SIG-M5 treated with dmso at 0.1 percent for 504 hours (cell line): ENCODE measurements around the gene EPHA1.

Experiments
- DNase-seq: peaks from one replicate; lab custom pipeline; 2025; ENCODE audit not compliant: unreplicated experiment; lab: John Stamatoyannopoulos, UW

EPHA1 gene

GRCh38 chr7:143354376-143354775, 54.3 kb downstream of the EPHA1 start:
- DNase-seq = no peak

- no peak for DNase-seq
Measured at GRCh38 chr7:143352531-143353002, 56.1 kb downstream of the EPHA1 start.

GRCh38 chr7:143351574-143351973, 57.1 kb downstream of the EPHA1 start:
- no peak for DNase-seq

- no peak for DNase-seq
Measured at GRCh38 chr7:143351060-143351459, 57.6 kb downstream of the EPHA1 start.

GRCh38 chr7:143347950-143348349, 60.7 kb downstream of the EPHA1 start:
- no peak for DNase-seq

- no peak for DNase-seq
Measured at GRCh38 chr7:143346018-143346417, 62.6 kb downstream of the EPHA1 start.

- DNase-seq = no peak
Measured at GRCh38 chr7:143345428-143345900, 63.2 kb downstream of the EPHA1 start.

- no peak for DNase-seq
Measured at GRCh38 chr7:143343596-143343995, 65.1 kb downstream of the EPHA1 start.

GRCh38 chr7:143341842-143342241, 66.8 kb downstream of the EPHA1 start:
- no peak for DNase-seq
